Subcutaneous adipose tissue (tissue), 4 donors: Measurements from ENCODE around the gene TBC1D10A. TPM values are rescaled to one million over a fixed set of nuclear protein-coding genes. Genes with fewer than 3 reads are reported as not detected.

Experiments
- total RNA-seq, 4 donors: library from RNA; depleted of rRNA; stranded (reverse); fragments of >200 nt; gene quantifications; one replicate each; pipeline ENCODE4 v1.1.0, GENCODE V29; 2016
- TF ChIP-seq, protein P1 (sequence below): fragments of 450-650 bp; IDR thresholded peaks from one replicate; pipeline ENCODE4 v1.5.1; 2016; ENCODE audit warnings: low read depth, mild to moderate bottlenecking, control low read depth, antibody characterized with exemption, moderate library complexity

Gene TBC1D10A
- total RNA-seq, 4 donors from 2014 or later = 13.9 to 43.1 (median 22.9) TPM

DNA sequence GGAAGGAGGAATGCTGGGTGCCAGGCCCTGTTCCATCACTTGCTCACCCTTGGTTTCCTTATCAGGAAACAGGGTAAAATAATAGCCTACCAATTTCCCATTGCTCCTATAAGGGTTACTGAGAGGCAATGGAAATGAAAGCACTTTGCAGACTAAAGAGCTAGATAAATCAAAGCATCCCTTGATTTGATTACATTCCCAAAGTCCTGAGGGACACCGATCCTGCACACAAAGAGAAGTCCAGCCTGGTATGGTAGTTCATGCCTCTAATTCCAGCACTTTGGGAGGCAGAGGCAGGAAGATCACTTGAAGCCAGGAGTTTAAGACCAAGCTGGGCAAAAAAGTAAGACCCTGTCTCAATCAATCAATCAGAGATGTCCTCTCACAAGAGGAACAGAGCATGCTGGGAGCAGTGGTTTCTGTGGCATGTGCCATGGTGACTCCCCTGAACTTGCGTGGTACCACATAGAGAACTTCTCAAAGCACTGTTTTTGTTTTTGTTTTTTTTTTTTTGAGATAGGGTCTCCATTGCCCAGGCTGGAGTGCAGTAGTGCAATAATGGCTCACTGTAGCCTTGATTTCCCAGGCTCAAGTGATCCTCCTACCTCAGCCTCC lies 10.7 kb downstream of the TBC1D10A start:
- TF ChIP-seq, protein P1, sequence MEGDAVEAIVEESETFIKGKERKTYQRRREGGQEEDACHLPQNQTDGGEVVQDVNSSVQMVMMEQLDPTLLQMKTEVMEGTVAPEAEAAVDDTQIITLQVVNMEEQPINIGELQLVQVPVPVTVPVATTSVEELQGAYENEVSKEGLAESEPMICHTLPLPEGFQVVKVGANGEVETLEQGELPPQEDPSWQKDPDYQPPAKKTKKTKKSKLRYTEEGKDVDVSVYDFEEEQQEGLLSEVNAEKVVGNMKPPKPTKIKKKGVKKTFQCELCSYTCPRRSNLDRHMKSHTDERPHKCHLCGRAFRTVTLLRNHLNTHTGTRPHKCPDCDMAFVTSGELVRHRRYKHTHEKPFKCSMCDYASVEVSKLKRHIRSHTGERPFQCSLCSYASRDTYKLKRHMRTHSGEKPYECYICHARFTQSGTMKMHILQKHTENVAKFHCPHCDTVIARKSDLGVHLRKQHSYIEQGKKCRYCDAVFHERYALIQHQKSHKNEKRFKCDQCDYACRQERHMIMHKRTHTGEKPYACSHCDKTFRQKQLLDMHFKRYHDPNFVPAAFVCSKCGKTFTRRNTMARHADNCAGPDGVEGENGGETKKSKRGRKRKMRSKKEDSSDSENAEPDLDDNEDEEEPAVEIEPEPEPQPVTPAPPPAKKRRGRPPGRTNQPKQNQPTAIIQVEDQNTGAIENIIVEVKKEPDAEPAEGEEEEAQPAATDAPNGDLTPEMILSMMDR = no peak

DNA sequence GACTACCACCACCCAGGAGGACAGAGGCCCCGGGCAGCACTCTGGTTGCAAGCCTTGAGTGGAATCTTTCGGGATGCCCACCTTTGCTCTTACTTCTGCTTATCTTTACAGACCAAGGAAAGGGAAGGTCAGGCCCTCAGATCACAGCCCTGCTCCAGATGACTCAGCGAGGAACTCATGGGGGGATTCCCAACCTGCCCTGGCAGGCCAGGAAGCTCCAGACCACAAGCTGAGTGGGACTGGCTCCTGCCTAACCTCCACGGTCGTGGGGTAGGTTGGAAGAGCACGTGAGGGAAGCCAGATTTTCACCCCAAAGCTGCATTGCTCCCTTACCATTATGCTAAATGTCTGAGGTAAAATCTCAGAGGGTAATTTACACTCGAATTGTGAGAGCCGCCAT lies 11.8 kb downstream of the TBC1D10A start:
- TF ChIP-seq, protein P1 = no peak

DNA sequence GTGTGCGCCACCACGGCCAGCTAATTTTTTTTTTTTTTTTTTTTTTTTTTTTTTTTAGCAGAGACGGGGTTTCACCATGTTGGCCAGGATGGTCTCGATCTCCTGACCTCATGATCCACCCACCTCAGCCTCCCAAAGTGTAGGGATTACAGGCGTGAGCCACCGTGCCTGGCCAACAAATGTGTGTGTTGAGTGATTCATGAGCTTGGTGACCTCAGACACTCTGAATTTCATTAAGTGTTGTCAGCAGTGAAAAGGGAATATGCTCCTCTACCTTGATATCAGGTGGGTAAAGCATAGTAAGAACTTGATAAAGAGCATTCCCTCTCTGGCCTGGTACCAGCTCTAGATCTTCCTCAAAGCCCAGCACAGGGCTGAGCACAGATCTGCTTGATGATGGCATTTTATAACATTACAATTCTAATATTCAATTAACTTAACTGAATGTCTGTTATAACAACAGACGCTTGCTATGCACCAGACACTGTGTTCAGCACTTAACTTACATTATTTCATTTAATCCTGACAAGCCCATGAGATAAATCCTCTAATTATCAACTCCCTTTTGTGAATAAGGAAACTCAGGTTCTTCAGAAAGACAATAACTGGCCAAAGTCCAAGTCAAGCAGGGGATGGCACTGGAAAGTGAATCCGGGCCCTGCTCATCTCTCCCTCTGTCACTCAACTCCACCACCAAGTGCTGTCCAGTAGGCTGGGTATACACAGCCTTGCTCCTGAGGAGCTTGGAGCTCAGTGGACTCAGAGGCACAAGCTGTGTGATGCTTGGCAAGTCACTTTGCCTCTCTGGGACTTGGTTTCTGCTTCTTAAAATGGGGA lies 13.0 kb downstream of the TBC1D10A start:
- TF ChIP-seq, protein P1 = no peak

DNA sequence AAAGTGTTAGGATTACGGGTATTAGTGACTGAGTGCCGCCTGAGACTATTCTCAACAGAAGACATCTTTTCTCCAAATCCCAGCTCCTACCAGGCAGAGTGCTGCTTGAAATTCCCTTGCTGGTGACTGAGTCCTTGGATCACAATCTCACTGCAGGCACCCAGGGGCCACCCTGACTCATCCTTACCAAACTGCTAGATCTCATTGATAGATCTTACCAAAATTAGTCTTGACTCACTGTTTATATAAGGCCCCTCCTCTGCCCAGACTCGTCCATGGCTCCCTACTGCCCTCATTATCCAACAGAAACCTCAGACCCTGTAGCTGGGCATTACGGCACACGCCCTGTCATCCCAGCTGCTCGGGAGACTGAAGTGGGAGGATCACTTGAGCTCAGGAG lies 14.7 kb downstream of the TBC1D10A start:
- TF ChIP-seq, protein P1 = no peak

DNA sequence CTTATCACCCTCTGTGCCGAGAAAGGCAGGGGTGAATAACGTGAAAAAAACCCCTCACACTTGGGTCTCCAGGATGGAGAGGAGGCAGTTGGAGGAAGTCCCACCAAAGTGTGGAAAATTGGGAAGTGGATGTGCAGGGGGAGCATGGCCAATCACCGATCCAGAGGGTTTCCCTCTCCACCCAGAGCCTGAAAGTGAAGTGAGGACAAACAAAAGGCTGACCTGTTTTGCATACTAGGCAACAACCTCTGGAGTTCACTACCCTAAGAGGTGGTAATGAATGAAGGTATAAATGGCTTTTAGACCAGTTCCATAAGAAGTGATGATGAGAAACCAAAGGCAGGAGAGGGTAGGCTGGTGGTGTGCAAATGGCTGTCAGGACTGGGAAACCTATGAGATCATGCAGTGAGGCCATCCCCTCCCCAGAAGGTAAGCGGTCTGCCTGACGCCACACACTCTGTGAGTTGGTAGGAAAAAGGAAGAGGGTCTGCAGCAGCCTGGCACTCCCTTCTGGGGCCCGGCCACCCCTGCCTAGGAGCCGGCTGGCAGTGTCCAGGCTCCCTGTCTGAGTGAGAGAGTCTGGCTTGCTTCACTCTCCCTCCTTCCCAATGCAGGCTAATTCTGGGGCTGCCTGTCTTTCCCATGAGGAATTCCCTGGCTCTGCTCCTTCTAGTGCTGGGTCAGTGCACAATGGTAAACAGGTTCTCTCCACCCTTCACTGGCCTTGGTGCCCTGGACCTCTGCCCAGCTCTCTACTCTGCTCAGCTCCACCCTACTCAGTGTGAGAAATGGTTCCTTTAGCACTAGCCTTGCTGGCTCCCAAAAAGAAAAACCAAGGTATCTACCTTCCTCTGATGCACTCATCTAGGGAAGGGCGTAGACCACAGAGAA lies 15.6 kb downstream of the TBC1D10A start:
- TF ChIP-seq, protein P1 = no peak

DNA sequence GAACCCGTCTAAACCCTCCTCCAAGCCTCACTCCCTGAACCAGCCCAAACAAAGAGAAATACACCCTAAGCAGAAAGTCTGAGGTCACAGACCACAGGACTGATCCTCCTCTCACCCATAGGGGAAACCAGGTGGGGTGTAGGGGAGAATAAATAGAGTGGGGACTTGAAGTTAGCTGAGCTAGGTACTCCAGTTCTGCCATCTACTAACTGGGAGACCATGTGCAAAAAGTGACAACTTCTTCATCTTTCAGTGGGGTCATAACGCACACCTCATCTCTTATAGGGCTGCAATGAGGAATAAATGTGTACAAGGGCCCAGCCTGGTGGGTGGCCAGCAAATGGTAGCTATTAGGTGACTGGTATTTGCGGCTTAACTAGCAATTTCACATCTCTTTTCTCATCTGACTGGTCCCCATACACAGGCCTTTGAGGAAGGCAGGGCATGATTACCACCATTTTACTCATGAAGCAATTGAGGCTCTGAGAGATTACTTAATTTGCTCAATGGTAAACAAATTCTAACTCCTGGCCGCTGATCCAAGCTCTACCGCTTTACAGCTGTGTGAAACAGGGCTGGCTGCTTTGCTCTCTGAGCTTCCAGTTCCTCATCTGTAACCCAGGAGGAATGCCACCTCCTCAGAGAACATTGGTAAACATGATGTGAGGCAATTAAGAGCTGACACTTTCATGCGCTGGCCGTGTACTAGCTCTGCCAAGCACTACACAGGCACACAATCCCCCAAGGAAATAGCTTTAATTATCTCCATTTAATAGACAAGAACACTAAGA lies 16.6 kb downstream of the TBC1D10A start:
- TF ChIP-seq, protein P1 = no peak
